ENCODE data around the gene ENOPH1. TPM values are rescaled to one million over a fixed set of nuclear protein-coding genes. Genes with fewer than 3 reads are reported as not detected.

The ENOPH1 gene
- total and polyA plus RNA-seq, 9 of the 15 experiments (the other 6 are each of a cell fraction or from before 2014, with no cell fraction given): 29.8 to 71.4 (median 48.9) TPM

- TF ChIP-seq NFXL1 (CRISPR knock-in tag; IDR thresholded peaks at IDR 0.05) (peak; percentile 79; the same call in 1 of the 2 replicates), SP1 (CRISPR knock-in tag; IDR thresholded peaks at IDR 0.05) (0 out of 2 replicates have a peak, but pooled peaks have one; percentile 10), E2F1 (CRISPR knock-in tag; IDR thresholded peaks at IDR 0.05) (peak; percentile 38; the same call in 1 of the 2 replicates), ZNF239 (CRISPR knock-in tag; IDR thresholded peaks at IDR 0.05) (no peak), STAT5A (IDR thresholded peaks at IDR 0.05; ENCODE audit: borderline replicate concordance, low read length) (0 out of 2 replicates have a peak, but pooled peaks have one; percentile 9), THAP7 (CRISPR knock-in tag; IDR thresholded peaks at IDR 0.05) (no peak), ZNF696 (CRISPR knock-in tag; conservative IDR thresholded peaks at IDR 0.05) (no peak), ATF6 (CRISPR knock-in tag; IDR thresholded peaks at IDR 0.05) (no peak), HCFC1 (IDR thresholded peaks at IDR 0.05; ENCODE audit: low read depth, low read length) (0 out of 2 replicates have a peak, but pooled peaks have one; percentile 5), HSF4 (CRISPR knock-in tag; IDR thresholded peaks at IDR 0.05; ENCODE audit: borderline replicate concordance) (no peak), SRSF1 (IDR thresholded peaks at IDR 0.05; ENCODE audit: low read depth, low read length) (no peak), ZNF165 (CRISPR knock-in tag; IDR thresholded peaks at IDR 0.05; ENCODE audit: borderline replicate concordance) (no peak), ILF3 (IDR thresholded peaks at IDR 0.05; ENCODE audit: borderline replicate concordance) (peak; percentile 59; the same call in 1 of the 2 replicates), E2F8 (IDR thresholded peaks at IDR 0.05; ENCODE audit: low read depth, partially characterized antibody) (peak; percentile 18), RBM22 (IDR thresholded peaks at IDR 0.05; ENCODE audit: low read depth, low read length, poor library complexity, severe bottlenecking) (peak; percentile 22), NFIC (IDR thresholded peaks at IDR 0.05) (no peak; the same call in 1 of the 2 replicates), POLR2G (IDR thresholded peaks at IDR 0.05; ENCODE audit: low read depth, low read length) (0 out of 2 replicates have a peak, but pooled peaks have one; percentile 5), SRSF7 (optimal IDR thresholded peaks at IDR 0.05; ENCODE audit: low read depth, low read length) (no peak), SIN3A (IDR thresholded peaks at IDR 0.05; ENCODE audit: borderline replicate concordance in 2 of 2, control insufficient read depth in 1 of 2, low read depth in 2 of 2, low read length in 2 of 2) (peak in 1 of 2 experiments; percentile 41; a peak in 1 of 4 replicates), ZNF146 (CRISPR knock-in tag; IDR thresholded peaks at IDR 0.05; ENCODE audit: unreplicated experiment) (no peak), ESRRB (CRISPR knock-in tag; IDR thresholded peaks at IDR 0.05; ENCODE audit: borderline replicate concordance) (no peak)
Measured at GRCh38 chr4:82423245-82424054, 6.9 kb upstream of the ENOPH1 start (continued).
